B cell (primary cell): ENCODE data around the gene PLEKHH3. TPM values are rescaled to one million over a fixed set of nuclear protein-coding genes. Genes with fewer than 3 reads are reported as not detected.

Experiments used
- polyA plus RNA-seq: library from polyadenylated mRNA; depleted of rRNA; stranded (reverse); fragments of >200 nt; gene quantifications from 2 replicates; pipeline ENCODE4 v1.2.3, GENCODE V29; 2012
- small RNA-seq: library from RNA; depleted of rRNA; stranded (forward); fragments of <200 nt; gene quantifications from one replicate; pipeline ENCODE3, GENCODE V24; 2012; ENCODE audit warnings: low replicate concordance, low read depth; ENCODE audit not compliant: insufficient read length
- total RNA-seq, 2 donors: library from RNA; stranded (reverse); fragments of 120-200 nt in 1 of 2; gene quantifications; 1 replicate in 1 of 2; 2 replicates in 1 of 2; pipeline versions ENCODE4 v1.2.3 to v1.2.4, GENCODE V29; 2013 to 2022

The PLEKHH3 gene
- total and polyA plus RNA-seq, 2 donors (not counting 1 experiment from before 2014, with no cell fraction given): 0.44 to 0.67 TPM

Small RNAs within 50 kb of the gene (small RNA-seq; reads per million reads assigned to genes)
- not detected for gene MIR6780A

Other genes with a start within 250 kb of the PLEKHH3 start
- gene ATP6V0A1, start 218.1 kb downstream of the PLEKHH3 start, total RNA-seq: 59.1 and 65.0 TPM in 2 replicates
- gene ATP6V0A1, start 218.1 kb downstream of the PLEKHH3 start, polyA plus RNA-seq: 90.9 and 108 TPM in 2 replicates
- 44.8 and 47.1 TPM in 2 replicates for gene NAGLU, start 140.8 kb downstream of the PLEKHH3 start, total RNA-seq
- gene NAGLU, start 140.8 kb downstream of the PLEKHH3 start, polyA plus RNA-seq: 43.4 and 52.4 TPM in 2 replicates
- gene HSD17B1, start 124.1 kb downstream of the PLEKHH3 start, total RNA-seq: 2.0 and 3.3 TPM in 2 replicates
- gene HSD17B1, start 124.1 kb downstream of the PLEKHH3 start, polyA plus RNA-seq: 1.3 and 1.5 TPM in 2 replicates
- 76.6 and 82.4 TPM in 2 replicates for gene COASY, start 114.8 kb downstream of the PLEKHH3 start, total RNA-seq
- gene COASY, start 114.8 kb downstream of the PLEKHH3 start, polyA plus RNA-seq: 55.9 and 82.3 TPM in 2 replicates
- gene MLX, start 109.9 kb downstream of the PLEKHH3 start, total RNA-seq: 66.6 and 71.5 TPM in 2 replicates
- 57.3 and 62.4 TPM in 2 replicates for gene MLX, start 109.9 kb downstream of the PLEKHH3 start, polyA plus RNA-seq
- 7.9 and 10.4 TPM in 2 replicates for gene PSMC3IP, start 99.3 kb downstream of the PLEKHH3 start, total RNA-seq
- gene PSMC3IP, start 99.3 kb downstream of the PLEKHH3 start, polyA plus RNA-seq: 2.8 and 3.2 TPM in 2 replicates
- gene RETREG3, start 67.6 kb downstream of the PLEKHH3 start, total RNA-seq: 103 and 108 TPM in 2 replicates
- 43.1 and 44.1 TPM in 2 replicates for gene RETREG3, start 67.6 kb downstream of the PLEKHH3 start, polyA plus RNA-seq
- gene TUBG1, start 67.3 kb downstream of the PLEKHH3 start, total RNA-seq: 15.7 and 17.2 TPM in 2 replicates
- gene TUBG1, start 67.3 kb downstream of the PLEKHH3 start, polyA plus RNA-seq: 12.3 and 19.5 TPM in 2 replicates
- 18.3 and 19.0 TPM in 2 replicates for gene TUBG2, start 17.7 kb downstream of the PLEKHH3 start, total RNA-seq
- 11.9 and 16.7 TPM in 2 replicates for gene TUBG2, start 17.7 kb downstream of the PLEKHH3 start, polyA plus RNA-seq
- gene CCR10, start 4.8 kb upstream of the PLEKHH3 start, total RNA-seq: 0.49 and 0.80 TPM in 2 replicates
- 1.8 and 2.7 TPM in 2 replicates for gene CCR10, start 4.8 kb upstream of the PLEKHH3 start, polyA plus RNA-seq
- gene CNTNAP1, start 5.5 kb upstream of the PLEKHH3 start, total RNA-seq: 4.7 and 6.7 TPM in 2 replicates
- 3.5 and 4.9 TPM in 2 replicates for gene CNTNAP1, start 5.5 kb upstream of the PLEKHH3 start, polyA plus RNA-seq
- gene EZH1, start 68.0 kb upstream of the PLEKHH3 start, total RNA-seq: 169 and 180 TPM in 2 replicates
- gene EZH1, start 68.0 kb upstream of the PLEKHH3 start, polyA plus RNA-seq: 115 and 195 TPM in 2 replicates
- not detected in 2 replicates for gene RAMP2, start 84.2 kb upstream of the PLEKHH3 start, total RNA-seq
- not detected in 2 replicates for gene RAMP2, start 84.2 kb upstream of the PLEKHH3 start, polyA plus RNA-seq
- 38.7 and 38.8 TPM in 2 replicates for gene VPS25, start 96.5 kb upstream of the PLEKHH3 start, total RNA-seq
- 30.6 and 40.5 TPM in 2 replicates for gene VPS25, start 96.5 kb upstream of the PLEKHH3 start, polyA plus RNA-seq
- 0.12 and 0.44 TPM in 2 replicates for gene WNK4, start 103.6 kb upstream of the PLEKHH3 start, total RNA-seq
- 0.03 and 0.06 TPM in 2 replicates for gene WNK4, start 103.6 kb upstream of the PLEKHH3 start, polyA plus RNA-seq
- gene COA3, start 121.7 kb upstream of the PLEKHH3 start, total RNA-seq: 31.9 and 32.1 TPM in 2 replicates
- gene COA3, start 121.7 kb upstream of the PLEKHH3 start, polyA plus RNA-seq: 7.5 and 18.5 TPM in 2 replicates
- gene CNTD1, start 121.9 kb upstream of the PLEKHH3 start, total RNA-seq: not detected in 2 replicates
- not detected in 2 replicates for gene CNTD1, start 121.9 kb upstream of the PLEKHH3 start, polyA plus RNA-seq
- 111 and 126 TPM in 2 replicates for gene BECN1, start 147.3 kb upstream of the PLEKHH3 start, total RNA-seq
- gene BECN1, start 147.3 kb upstream of the PLEKHH3 start, polyA plus RNA-seq: 61.3 and 71.2 TPM in 2 replicates
- 70.3 and 76.2 TPM in 2 replicates for gene PSME3, start 156.4 kb upstream of the PLEKHH3 start, total RNA-seq
- 43.4 and 55.1 TPM in 2 replicates for gene PSME3, start 156.4 kb upstream of the PLEKHH3 start, polyA plus RNA-seq
- gene AOC2, start 167.6 kb upstream of the PLEKHH3 start, total RNA-seq: 3.8 and 4.1 TPM in 2 replicates
- 1.9 and 2.6 TPM in 2 replicates for gene AOC2, start 167.6 kb upstream of the PLEKHH3 start, polyA plus RNA-seq
- gene AOC3, start 174.2 kb upstream of the PLEKHH3 start, total RNA-seq: 0.75 and 1.2 TPM in 2 replicates
- gene AOC3, start 174.2 kb upstream of the PLEKHH3 start, polyA plus RNA-seq: 1.5 and 2.7 TPM in 2 replicates
- not detected in 2 replicates for gene G6PC1, start 223.8 kb upstream of the PLEKHH3 start, total RNA-seq
- not detected in 2 replicates for gene G6PC1, start 223.8 kb upstream of the PLEKHH3 start, polyA plus RNA-seq